ENCODE results near the gene ERC2. TPM values are rescaled to one million over a fixed set of nuclear protein-coding genes. Genes with fewer than 3 reads are reported as not detected.

ERC2 gene
- total and polyA plus RNA-seq, 7 experiments from 2014 or later: not detected

DNA sequence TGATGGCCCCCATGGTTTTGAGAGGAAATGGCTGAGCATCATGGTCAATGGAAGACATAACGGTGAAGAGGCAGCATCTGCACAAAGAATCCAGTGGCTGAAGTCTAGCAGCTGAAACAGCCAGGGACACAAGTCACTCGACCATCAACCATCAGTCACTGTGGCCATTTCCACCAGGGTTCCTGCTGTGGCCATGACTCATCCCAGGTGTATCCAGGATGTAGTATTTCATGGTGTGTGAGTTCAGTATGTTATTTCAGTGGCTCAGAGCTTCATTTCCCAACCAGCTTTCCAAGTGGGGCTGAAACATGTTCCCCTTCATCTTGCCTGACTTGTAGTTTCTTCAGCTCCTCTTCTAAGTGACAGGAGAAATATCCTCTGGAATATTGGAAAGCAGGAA lies 933.4 kb downstream of the ERC2 start:
- DNase-seq: no peak
- H3K4me3 ChIP-seq (ENCODE audit: low read length): no peak overlapping the region
- no peaks in the 10 kb centered on the region for H3K4me1 Mint-ChIP-seq
- no peak overlapping the region for H3K27ac ChIP-seq (ENCODE audit: low read depth, low read length)
- no peaks in the 10 kb centered on the region for H3K36me3 Mint-ChIP-seq
- ATAC-seq: no peak
- peaks cover 0 to 4% (median 0%) of the 10 kb centered on the region in 5 donors for H3K27me3 Mint-ChIP-seq
- H3K4me1 ChIP-seq (ENCODE audit: control insufficient read depth in 2 of 2, insufficient read depth in 2 of 2, low read length in 2 of 2): no peaks in the 10 kb centered on the region
- H3K4me3 Mint-ChIP-seq: no peak overlapping the region
- no peaks in the 10 kb centered on the region for H3K36me3 ChIP-seq (ENCODE audit: control insufficient read depth in 2 of 3, insufficient read depth in 3 of 3, low read length in 3 of 3)
- no peaks in the 10 kb centered on the region for H3K27me3 ChIP-seq (ENCODE audit: control insufficient read depth in 2 of 2, insufficient read depth in 2 of 2, low read length in 2 of 2)
- intact Hi-C loops (cut with micrococcal nuclease): no loop called here
- CTCF ChIA-PET: no interaction called here
- POLR2A ChIA-PET: no interaction called here
- H3K27ac Mint-ChIP-seq: no peak overlapping the region
- no peaks in the 10 kb centered on the region for H3K9me3 ChIP-seq (ENCODE audit: control insufficient read depth in 2 of 3, low read length in 3 of 3)
- H3K9me3 Mint-ChIP-seq: peaks cover 0 to 7% (median 0%) of the 10 kb centered on the region in 11 donors

DNA sequence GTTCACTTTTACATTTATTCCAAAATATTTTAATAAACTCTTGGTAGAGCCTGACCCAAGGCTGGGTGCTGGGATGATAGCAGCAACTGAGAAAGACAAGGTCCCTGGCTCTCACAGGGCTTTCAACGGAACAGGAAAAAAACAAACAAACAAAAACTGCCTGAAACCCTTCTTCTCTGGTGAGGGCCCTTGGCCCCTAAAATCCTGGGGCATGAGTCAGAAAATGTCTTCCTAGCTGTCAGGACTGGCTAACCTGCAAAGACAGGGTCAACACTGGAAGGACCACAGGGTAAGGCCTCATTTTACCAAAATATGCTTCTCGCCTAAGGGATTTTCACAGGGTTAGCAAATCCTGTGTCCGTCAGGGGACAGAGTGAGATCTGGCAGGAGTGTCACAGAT lies 935.5 kb downstream of the ERC2 start:
- H3K27me3 Mint-ChIP-seq: peaks cover 0 to 4% (median 0%) of the 10 kb centered on the region in 5 donors
- DNase-seq (no peak), ATAC-seq (no peak)
- no peaks in the 10 kb centered on the region for H3K4me1 Mint-ChIP-seq
- intact Hi-C loops (cut with micrococcal nuclease): no loop called here
- H3K4me1 ChIP-seq (ENCODE audit: control insufficient read depth in 2 of 2, insufficient read depth in 2 of 2, low read length in 2 of 2): no peaks in the 10 kb centered on the region
- H3K36me3 Mint-ChIP-seq: no peaks in the 10 kb centered on the region
- ChIA-PET CTCF (no interaction called here), POLR2A (no interaction called here)
- H3K9me3 Mint-ChIP-seq: peaks cover 0 to 7% (median 0%) of the 10 kb centered on the region in 11 donors
- no peak overlapping the region for H3K4me3 ChIP-seq (ENCODE audit: low read length)
- H3K27me3 ChIP-seq (ENCODE audit: control insufficient read depth in 2 of 2, insufficient read depth in 2 of 2, low read length in 2 of 2): no peaks in the 10 kb centered on the region
- no peaks in the 10 kb centered on the region for H3K36me3 ChIP-seq (ENCODE audit: control insufficient read depth in 2 of 3, insufficient read depth in 3 of 3, low read length in 3 of 3)
- H3K27ac ChIP-seq (ENCODE audit: low read depth, low read length): no peak overlapping the region
- no peak overlapping the region for H3K27ac Mint-ChIP-seq
- no peak overlapping the region for H3K4me3 Mint-ChIP-seq
- H3K9me3 ChIP-seq (ENCODE audit: control insufficient read depth in 2 of 3, low read length in 3 of 3): no peaks in the 10 kb centered on the region

DNA sequence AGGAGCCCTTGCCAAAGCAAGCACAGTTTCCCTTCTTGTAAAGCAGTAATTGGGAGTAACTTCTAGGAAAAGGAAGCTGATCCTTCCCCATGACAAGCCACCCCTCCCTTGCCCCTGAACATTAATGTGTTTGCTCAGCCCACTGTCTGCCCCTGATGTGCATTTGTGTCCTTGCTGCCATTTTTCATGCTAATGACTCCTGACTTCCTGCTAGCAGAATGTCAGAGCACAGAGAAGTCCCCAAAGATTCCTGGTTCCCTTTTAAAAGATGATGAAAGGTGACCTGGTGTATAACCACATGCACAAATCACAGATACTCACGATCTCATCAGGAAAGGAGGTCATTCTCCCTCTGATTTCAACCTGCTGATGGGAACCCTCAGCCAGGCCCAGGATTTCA lies 936.9 kb downstream of the ERC2 start:
- intact Hi-C loops (cut with micrococcal nuclease): no loop called here
- Histone ChIP-seq H3K9me3 (ENCODE audit: control insufficient read depth in 2 of 3, low read length in 3 of 3) (no peaks in the 10 kb centered on the region), H3K27me3 (ENCODE audit: control insufficient read depth in 2 of 2, insufficient read depth in 2 of 2, low read length in 2 of 2) (no peaks in the 10 kb centered on the region), H3K4me3 (ENCODE audit: low read length) (no peak overlapping the region), H3K4me1 (ENCODE audit: control insufficient read depth in 2 of 2, insufficient read depth in 2 of 2, low read length in 2 of 2) (no peaks in the 10 kb centered on the region), H3K27ac (ENCODE audit: low read depth, low read length) (no peak overlapping the region), H3K36me3 (ENCODE audit: control insufficient read depth in 2 of 3, insufficient read depth in 3 of 3, low read length in 3 of 3) (no peaks in the 10 kb centered on the region)
- Mint-ChIP-seq H3K9me3 (peaks cover 0 to 9% (median 0%) of the 10 kb centered on the region in 11 donors), H3K36me3 (no peaks in the 10 kb centered on the region), H3K4me3 (no peak overlapping the region), H3K4me1 (no peaks in the 10 kb centered on the region), H3K27me3 (peaks cover 0 to 4% (median 0%) of the 10 kb centered on the region in 5 donors), H3K27ac (no peak overlapping the region)
- ATAC-seq (no peak), DNase-seq (no peak)
- ChIA-PET POLR2A (no interaction called here), CTCF (no interaction called here)

DNA sequence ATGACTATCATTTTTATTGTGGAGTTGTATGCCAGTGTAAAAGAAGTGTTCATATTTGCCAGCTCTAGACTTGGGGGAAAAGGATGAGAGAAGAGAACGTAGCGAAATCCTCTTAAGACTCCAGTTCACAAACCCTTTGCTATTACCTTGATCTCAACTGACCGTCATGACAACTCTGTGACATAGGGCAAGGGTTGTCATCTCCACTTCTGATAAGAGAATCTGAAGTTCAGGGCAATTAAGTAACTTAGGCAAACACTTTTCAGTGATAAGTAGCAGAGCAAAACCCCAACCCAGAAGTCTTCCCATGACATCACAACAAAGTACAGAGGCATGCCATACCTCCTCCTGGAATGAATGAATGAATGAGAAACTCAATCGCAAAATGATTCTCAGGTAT lies 940.9 kb downstream of the ERC2 start:
- peaks cover 0 to 2% (median 0%) of the 10 kb centered on the region in 7 donors for H3K4me1 Mint-ChIP-seq
- peaks cover 0 to 11% (median 0%) of the 10 kb centered on the region in 5 donors for H3K27me3 Mint-ChIP-seq
- intact Hi-C loops (cut with micrococcal nuclease): no loop called here
- Histone ChIP-seq H3K4me1 (ENCODE audit: control insufficient read depth in 2 of 2, insufficient read depth in 2 of 2, low read length in 2 of 2) (no peaks in the 10 kb centered on the region), H3K9me3 (ENCODE audit: control insufficient read depth in 2 of 3, low read length in 3 of 3) (no peaks in the 10 kb centered on the region), H3K4me3 (ENCODE audit: low read length) (no peak overlapping the region), H3K36me3 (ENCODE audit: control insufficient read depth in 2 of 3, insufficient read depth in 3 of 3, low read length in 3 of 3) (no peaks in the 10 kb centered on the region), H3K27me3 (ENCODE audit: control insufficient read depth in 2 of 2, insufficient read depth in 2 of 2, low read length in 2 of 2) (no peaks in the 10 kb centered on the region), H3K27ac (ENCODE audit: low read depth, low read length) (no peak overlapping the region)
- H3K36me3 Mint-ChIP-seq: no peaks in the 10 kb centered on the region
- no peak for DNase-seq
- H3K27ac Mint-ChIP-seq: no peak overlapping the region
- no peak for ATAC-seq
- ChIA-PET POLR2A (no interaction called here), CTCF (no interaction called here)
- H3K4me3 Mint-ChIP-seq: no peak overlapping the region
- peaks cover 0 to 7% (median 0%) of the 10 kb centered on the region in 11 donors for H3K9me3 Mint-ChIP-seq

DNA sequence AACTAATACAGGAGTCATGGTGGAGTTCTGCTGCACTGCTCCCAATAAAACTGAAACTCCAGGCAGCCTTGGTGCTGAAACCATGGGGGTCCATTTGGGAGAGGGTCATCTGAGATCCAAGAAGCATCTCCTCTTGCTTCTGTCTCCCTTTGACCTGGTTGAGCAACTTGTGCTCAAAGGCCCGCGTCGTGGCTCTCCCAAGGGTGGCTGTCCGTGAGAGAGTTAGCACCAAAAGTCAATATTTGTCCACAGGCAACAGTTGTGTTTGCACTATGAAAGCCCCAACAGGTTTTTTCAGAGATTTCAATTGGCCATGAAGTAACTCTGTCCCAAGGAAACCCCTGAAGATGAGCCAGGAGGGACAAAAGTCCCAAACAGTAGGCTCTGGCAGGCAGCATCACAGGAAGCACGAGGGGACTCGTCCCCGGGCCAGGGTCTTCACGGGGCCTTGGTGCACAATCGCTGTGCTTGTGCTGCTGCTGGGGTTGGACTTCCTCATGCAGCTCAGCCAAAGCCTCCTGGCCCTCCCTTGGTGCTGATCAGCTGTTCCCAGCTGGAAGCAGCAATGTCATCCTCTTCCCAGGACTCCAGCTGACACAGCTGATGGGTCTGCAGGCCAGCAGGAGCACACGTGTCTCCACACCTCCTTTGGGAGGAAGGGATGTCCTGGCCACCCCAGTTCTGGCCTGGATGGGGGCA lies 941.8 kb downstream of the ERC2 start:
- peaks cover 0 to 11% (median 0%) of the 10 kb centered on the region in 5 donors for H3K27me3 Mint-ChIP-seq
- H3K36me3 ChIP-seq (ENCODE audit: control insufficient read depth in 2 of 3, insufficient read depth in 3 of 3, low read length in 3 of 3): no peaks in the 10 kb centered on the region
- ATAC-seq (no peak), DNase-seq (no peak)
- no peak overlapping the region for H3K27ac Mint-ChIP-seq
- peaks cover 0 to 6% (median 0%) of the 10 kb centered on the region in 11 donors for H3K9me3 Mint-ChIP-seq
- H3K27me3 ChIP-seq (ENCODE audit: control insufficient read depth in 2 of 2, insufficient read depth in 2 of 2, low read length in 2 of 2): no peaks in the 10 kb centered on the region
- intact Hi-C loops (cut with micrococcal nuclease): no loop called here
- H3K4me3 ChIP-seq (ENCODE audit: low read length): no peak overlapping the region
- no peak overlapping the region for H3K4me3 Mint-ChIP-seq
- H3K4me1 ChIP-seq (ENCODE audit: control insufficient read depth in 2 of 2, insufficient read depth in 2 of 2, low read length in 2 of 2): no peaks in the 10 kb centered on the region
- peaks cover 0 to 9% (median 0%) of the 10 kb centered on the region in 7 donors for H3K4me1 Mint-ChIP-seq
- H3K36me3 Mint-ChIP-seq: no peaks in the 10 kb centered on the region
- ChIA-PET CTCF (no interaction called here), POLR2A (no interaction called here)
- no peak overlapping the region for H3K27ac ChIP-seq (ENCODE audit: low read depth, low read length)
- no peaks in the 10 kb centered on the region for H3K9me3 ChIP-seq (ENCODE audit: control insufficient read depth in 2 of 3, low read length in 3 of 3)

DNA sequence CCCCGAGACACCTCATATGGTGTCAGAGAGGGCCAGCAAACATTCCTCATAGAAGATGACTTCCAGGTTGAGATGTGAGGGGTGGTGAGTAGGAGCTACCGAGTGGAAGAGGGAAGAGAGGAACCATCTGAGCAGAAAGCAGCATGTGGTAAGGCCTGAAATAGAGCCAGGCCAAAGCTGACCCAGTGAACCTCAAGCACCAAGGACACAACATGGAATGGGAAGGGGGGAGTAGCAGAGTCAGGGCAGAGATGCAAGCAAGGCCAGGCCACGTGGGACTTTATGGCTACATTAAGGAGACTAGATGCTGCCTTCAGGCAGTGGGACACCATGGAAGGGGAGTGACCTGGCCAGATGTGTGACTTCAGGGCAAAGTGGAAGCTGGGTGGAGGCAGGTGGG lies 942.8 kb downstream of the ERC2 start:
- Histone ChIP-seq H3K36me3 (ENCODE audit: control insufficient read depth in 2 of 3, insufficient read depth in 3 of 3, low read length in 3 of 3) (no peaks in the 10 kb centered on the region), H3K27me3 (ENCODE audit: control insufficient read depth in 2 of 2, insufficient read depth in 2 of 2, low read length in 2 of 2) (no peaks in the 10 kb centered on the region), H3K9me3 (ENCODE audit: control insufficient read depth in 2 of 3, low read length in 3 of 3) (no peaks in the 10 kb centered on the region), H3K27ac (ENCODE audit: low read depth, low read length) (no peak overlapping the region), H3K4me1 (ENCODE audit: control insufficient read depth in 2 of 2, insufficient read depth in 2 of 2, low read length in 2 of 2) (no peaks in the 10 kb centered on the region), H3K4me3 (ENCODE audit: low read length) (no peak overlapping the region)
- peaks cover 0 to 6% (median 0%) of the 10 kb centered on the region in 11 donors for H3K9me3 Mint-ChIP-seq
- H3K27me3 Mint-ChIP-seq: peaks cover 0 to 11% (median 0%) of the 10 kb centered on the region in 5 donors
- no peaks in the 10 kb centered on the region for H3K36me3 Mint-ChIP-seq
- POLR2A ChIA-PET: no interaction called here
- DNase-seq (no peak), ATAC-seq (no peak)
- peaks cover 0 to 15% (median 0%) of the 10 kb centered on the region in 7 donors for H3K4me1 Mint-ChIP-seq
- CTCF ChIA-PET: no interaction called here
- H3K4me3 Mint-ChIP-seq: no peak overlapping the region
- H3K27ac Mint-ChIP-seq: peak overlapping the region in 1 of 9 donors; percentile 4
- intact Hi-C loops (cut with micrococcal nuclease): no loop called here

DNA sequence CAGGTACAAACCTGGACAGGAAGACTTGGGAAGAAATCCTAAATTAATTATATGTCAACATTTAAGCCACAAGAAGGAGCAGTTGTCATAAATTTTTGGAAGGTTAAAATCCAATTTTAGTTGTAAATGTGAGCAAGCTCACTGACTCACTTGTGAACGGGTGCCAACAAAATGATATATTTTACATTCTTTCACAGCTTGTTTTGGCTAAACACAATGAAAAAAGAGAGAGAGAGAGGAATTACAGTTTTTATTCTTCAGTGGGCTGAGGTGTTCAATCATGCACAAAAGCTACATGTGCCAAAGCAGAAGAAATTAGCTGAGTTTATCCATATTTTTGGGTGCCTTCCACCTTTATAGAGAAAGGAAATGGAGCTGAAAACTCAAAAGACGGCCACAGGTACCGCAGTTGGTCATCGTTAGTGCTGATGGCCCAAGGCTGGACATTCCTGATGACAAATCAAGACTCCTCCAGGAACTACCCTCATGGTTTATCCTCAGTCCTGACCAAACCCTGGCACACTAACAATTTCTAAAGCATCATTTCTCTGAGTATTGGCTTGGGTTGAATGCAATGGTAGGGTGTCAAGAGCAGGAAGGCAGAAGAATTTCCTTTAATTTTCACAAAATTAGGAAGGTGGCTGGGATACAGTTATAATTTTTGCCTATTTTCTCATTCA lies 943.6 kb downstream of the ERC2 start:
- ChIA-PET POLR2A (no interaction called here), CTCF (no interaction called here)
- ATAC-seq: no peak

More for the DNA sequence above, 943.6 kb downstream of the ERC2 start:
- Mint-ChIP-seq H3K4me1 (peaks cover 0 to 15% (median 0%) of the 10 kb centered on the region in 7 donors), H3K27me3 (peaks cover 0 to 11% (median 0%) of the 10 kb centered on the region in 5 donors), H3K4me3 (no peak overlapping the region), H3K36me3 (no peaks in the 10 kb centered on the region), H3K27ac (no peak overlapping the region), H3K9me3 (peaks cover 0 to 6% (median 0%) of the 10 kb centered on the region in 11 donors)
- intact Hi-C loops (cut with micrococcal nuclease): no loop called here
- no peaks in the 10 kb centered on the region for H3K36me3 ChIP-seq (ENCODE audit: control insufficient read depth in 2 of 3, insufficient read depth in 3 of 3, low read length in 3 of 3)
- no peaks in the 10 kb centered on the region for H3K4me1 ChIP-seq (ENCODE audit: control insufficient read depth in 2 of 2, insufficient read depth in 2 of 2, low read length in 2 of 2)
- H3K9me3 ChIP-seq (ENCODE audit: control insufficient read depth in 2 of 3, low read length in 3 of 3): no peaks in the 10 kb centered on the region
- H3K27me3 ChIP-seq (ENCODE audit: control insufficient read depth in 2 of 2, insufficient read depth in 2 of 2, low read length in 2 of 2): no peaks in the 10 kb centered on the region
- no peak overlapping the region for H3K27ac ChIP-seq (ENCODE audit: low read depth, low read length)
- DNase-seq: no peak
- no peak overlapping the region for H3K4me3 ChIP-seq (ENCODE audit: low read length)
